ENCODE results near the gene MINAR1.

The MINAR1 gene

DNA sequence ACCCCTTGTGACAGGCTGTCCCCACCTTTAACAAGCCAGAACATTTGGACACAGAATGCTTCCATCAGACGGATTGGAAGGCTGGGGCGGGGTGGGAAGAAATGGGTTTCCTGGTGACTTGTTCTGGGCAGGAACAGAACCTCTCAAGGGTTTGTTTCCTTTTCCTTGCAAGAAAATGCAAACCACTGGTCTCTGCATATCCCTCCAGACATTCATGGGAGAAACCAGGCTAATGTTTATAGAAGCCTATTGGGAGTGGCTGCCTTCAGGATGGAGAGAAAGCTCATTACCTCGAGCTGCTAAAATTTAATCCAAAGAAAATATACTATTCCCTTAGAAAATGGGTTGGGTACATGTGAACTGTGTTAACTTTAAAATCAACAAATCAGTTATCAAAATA lies 21.9 kb downstream of the MINAR1 start:
- no peaks in the 10 kb centered on the region for H3K4me1 ChIP-seq (ENCODE audit: insufficient read depth, low read length)
- H3K27me3 ChIP-seq (ENCODE audit: insufficient read depth, low read length) = no peaks in the 10 kb centered on the region
- H3K36me3 ChIP-seq (ENCODE audit: insufficient read depth, low read depth, low read length) = no peaks in the 10 kb centered on the region
- no peak overlapping the region for H3K27ac ChIP-seq (ENCODE audit: low read length)
- H3K9ac ChIP-seq (ENCODE audit: low read depth, low read length) = no peak overlapping the region
- H3K9me3 ChIP-seq (ENCODE audit: insufficient read depth, low read depth, low read length) = no peaks in the 10 kb centered on the region
- H3K4me3 ChIP-seq (ENCODE audit: low read length) = no peak overlapping the region

DNA sequence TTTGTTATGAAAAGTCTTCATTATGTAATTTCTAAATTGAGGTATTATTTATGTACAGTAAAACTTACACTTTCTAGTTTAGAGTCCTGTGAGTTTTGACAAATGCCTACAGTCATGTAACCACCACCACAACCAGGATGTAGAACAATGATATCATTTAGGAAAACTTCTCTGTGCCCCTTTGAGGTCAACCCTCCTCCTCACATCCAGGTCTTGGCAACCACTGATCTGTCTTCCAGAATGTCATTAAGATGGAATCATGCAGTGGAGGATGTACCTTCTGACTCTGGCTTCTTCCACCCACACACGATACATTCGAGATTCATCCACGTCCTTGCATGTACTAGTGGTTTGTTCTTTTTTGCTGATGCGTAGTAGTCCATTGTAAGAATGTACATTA lies 23.2 kb downstream of the MINAR1 start:
- H3K27ac ChIP-seq (ENCODE audit: low read length) = no peak overlapping the region
- H3K27me3 ChIP-seq (ENCODE audit: insufficient read depth, low read length) = no peaks in the 10 kb centered on the region
- no peaks in the 10 kb centered on the region for H3K9me3 ChIP-seq (ENCODE audit: insufficient read depth, low read depth, low read length)
- no peak overlapping the region for H3K4me3 ChIP-seq (ENCODE audit: low read length)
- H3K36me3 ChIP-seq (ENCODE audit: insufficient read depth, low read depth, low read length) = no peaks in the 10 kb centered on the region
- no peak overlapping the region for H3K9ac ChIP-seq (ENCODE audit: low read depth, low read length)
- H3K4me1 ChIP-seq (ENCODE audit: insufficient read depth, low read length) = no peaks in the 10 kb centered on the region

- Histone ChIP-seq H3K9me3 (ENCODE audit: insufficient read depth, low read depth, low read length) (no peaks in the 10 kb centered on the region), H3K4me3 (ENCODE audit: low read length) (no peak overlapping the region), H3K9ac (ENCODE audit: low read depth, low read length) (no peak overlapping the region), H3K4me1 (ENCODE audit: insufficient read depth, low read length) (no peaks in the 10 kb centered on the region), H3K36me3 (ENCODE audit: insufficient read depth, low read depth, low read length) (no peaks in the 10 kb centered on the region), H3K27me3 (ENCODE audit: insufficient read depth, low read length) (no peaks in the 10 kb centered on the region), H3K27ac (ENCODE audit: low read length) (no peak overlapping the region)
Measured at GRCh38 chr15:79455943-79456342, 23.8 kb downstream of the MINAR1 start.

DNA sequence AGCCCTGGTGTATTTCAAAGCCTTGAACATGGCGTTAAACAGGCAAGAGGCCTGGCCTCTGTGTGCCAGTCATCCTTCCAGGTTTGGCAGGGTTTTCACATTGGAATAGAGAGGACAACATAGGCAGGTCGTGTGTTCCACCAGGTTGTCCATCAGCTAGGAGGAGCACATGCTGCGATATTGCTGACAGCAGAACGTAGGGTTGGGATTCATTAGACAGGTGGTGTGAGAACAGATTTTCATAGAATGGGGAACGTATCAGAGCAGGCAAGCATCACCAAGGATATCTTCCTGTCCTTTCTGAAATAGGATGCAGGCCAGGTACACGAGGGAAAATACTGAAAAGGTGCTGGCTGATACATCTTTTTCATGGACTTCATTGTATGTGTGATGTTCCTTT lies 26.4 kb downstream of the MINAR1 start:
- Histone ChIP-seq H3K4me3 (ENCODE audit: low read length) (no peak overlapping the region), H3K4me1 (ENCODE audit: insufficient read depth, low read length) (no peaks in the 10 kb centered on the region), H3K9ac (ENCODE audit: low read depth, low read length) (no peak overlapping the region), H3K27me3 (ENCODE audit: insufficient read depth, low read length) (no peaks in the 10 kb centered on the region), H3K27ac (ENCODE audit: low read length) (no peak overlapping the region), H3K9me3 (ENCODE audit: insufficient read depth, low read depth, low read length) (no peaks in the 10 kb centered on the region), H3K36me3 (ENCODE audit: insufficient read depth, low read depth, low read length) (no peaks in the 10 kb centered on the region)

DNA sequence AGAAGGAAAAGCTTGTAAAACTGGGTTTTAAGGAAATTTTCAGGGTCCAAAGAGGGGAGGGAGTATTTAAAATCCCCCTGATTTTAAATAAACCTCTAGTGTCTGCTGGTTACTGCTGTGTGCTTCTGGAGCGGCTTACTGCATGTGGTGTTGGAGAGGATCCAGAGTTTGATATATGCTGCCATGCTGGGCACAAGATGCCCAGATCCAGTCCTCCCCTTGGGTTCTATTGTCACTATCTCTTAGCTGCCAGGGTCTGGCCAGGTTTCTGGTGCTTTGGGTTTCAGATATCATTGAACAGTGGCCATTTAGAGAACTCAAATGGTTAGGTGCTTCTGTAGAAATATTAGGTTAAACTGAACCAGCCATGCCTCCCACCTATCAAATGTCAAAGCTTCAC lies 27.5 kb downstream of the MINAR1 start:
- no peak overlapping the region for H3K9ac ChIP-seq (ENCODE audit: low read depth, low read length)

DNA sequence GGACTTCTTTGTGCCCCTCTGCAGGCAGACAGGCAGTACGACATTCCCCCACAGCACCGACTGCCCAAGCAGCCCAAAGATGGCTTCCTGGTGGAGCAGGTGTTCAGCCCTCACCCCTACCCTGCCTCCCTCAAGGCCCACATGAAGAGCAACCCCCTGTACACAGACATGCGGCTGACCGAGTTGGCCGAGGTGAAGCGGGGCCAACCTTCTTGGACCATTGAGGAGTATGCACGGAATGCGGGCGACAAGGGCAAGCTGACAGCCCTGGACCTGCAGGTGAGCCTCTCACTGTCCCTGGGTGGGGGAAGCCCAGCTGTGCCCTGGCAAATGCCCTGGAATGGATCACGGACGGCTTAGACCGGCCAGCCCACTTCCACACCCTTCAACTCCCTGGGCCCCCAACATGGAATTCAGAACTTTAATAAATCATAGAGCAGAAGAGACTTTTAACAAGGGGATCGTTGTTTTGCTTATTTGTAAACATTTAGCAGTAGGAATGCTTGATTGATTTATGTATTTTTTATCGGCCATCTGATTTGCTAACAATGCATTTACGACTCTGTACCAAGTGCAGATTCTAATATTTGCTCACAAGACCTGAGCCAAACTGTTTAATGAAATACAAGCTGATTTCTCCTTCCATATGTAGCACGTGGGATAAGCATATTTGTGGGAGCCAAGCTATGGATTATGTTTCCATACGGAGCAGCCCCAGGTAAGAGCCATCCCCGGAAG lies 31.1 kb downstream of the MINAR1 start:
- Histone ChIP-seq H3K9ac (ENCODE audit: low read depth, low read length) (no peak overlapping the region), H3K4me3 (ENCODE audit: low read length) (no peak overlapping the region), H3K4me1 (ENCODE audit: insufficient read depth, low read length) (no peaks in the 10 kb centered on the region)

More for the DNA sequence above, 27.5 kb downstream of the MINAR1 start:
- Histone ChIP-seq H3K4me3 (ENCODE audit: low read length) (no peak overlapping the region), H3K4me1 (ENCODE audit: insufficient read depth, low read length) (no peaks in the 10 kb centered on the region), H3K36me3 (ENCODE audit: insufficient read depth, low read depth, low read length) (no peaks in the 10 kb centered on the region), H3K9me3 (ENCODE audit: insufficient read depth, low read depth, low read length) (no peaks in the 10 kb centered on the region), H3K27me3 (ENCODE audit: insufficient read depth, low read length) (no peaks in the 10 kb centered on the region), H3K27ac (ENCODE audit: low read length) (no peak overlapping the region)

GRCh38 chr15:79463781-79464270 lies 31.7 kb downstream of the MINAR1 start:
- H3K4me1 ChIP-seq (ENCODE audit: insufficient read depth, low read length) = no peaks in the 10 kb centered on the region
- no peak overlapping the region for H3K27ac ChIP-seq (ENCODE audit: low read length)
- H3K9me3 ChIP-seq (ENCODE audit: insufficient read depth, low read depth, low read length) = no peaks in the 10 kb centered on the region
- no peak overlapping the region for H3K9ac ChIP-seq (ENCODE audit: low read depth, low read length)
- no peaks in the 10 kb centered on the region for H3K36me3 ChIP-seq (ENCODE audit: insufficient read depth, low read depth, low read length)
- no peak overlapping the region for H3K4me3 ChIP-seq (ENCODE audit: low read length)
- H3K27me3 ChIP-seq (ENCODE audit: insufficient read depth, low read length) = no peaks in the 10 kb centered on the region

More for the DNA sequence above, 31.1 kb downstream of the MINAR1 start:
- Histone ChIP-seq H3K27me3 (ENCODE audit: insufficient read depth, low read length) (no peaks in the 10 kb centered on the region), H3K9me3 (ENCODE audit: insufficient read depth, low read depth, low read length) (no peaks in the 10 kb centered on the region), H3K27ac (ENCODE audit: low read length) (no peak overlapping the region), H3K36me3 (ENCODE audit: insufficient read depth, low read depth, low read length) (no peaks in the 10 kb centered on the region)

DNA sequence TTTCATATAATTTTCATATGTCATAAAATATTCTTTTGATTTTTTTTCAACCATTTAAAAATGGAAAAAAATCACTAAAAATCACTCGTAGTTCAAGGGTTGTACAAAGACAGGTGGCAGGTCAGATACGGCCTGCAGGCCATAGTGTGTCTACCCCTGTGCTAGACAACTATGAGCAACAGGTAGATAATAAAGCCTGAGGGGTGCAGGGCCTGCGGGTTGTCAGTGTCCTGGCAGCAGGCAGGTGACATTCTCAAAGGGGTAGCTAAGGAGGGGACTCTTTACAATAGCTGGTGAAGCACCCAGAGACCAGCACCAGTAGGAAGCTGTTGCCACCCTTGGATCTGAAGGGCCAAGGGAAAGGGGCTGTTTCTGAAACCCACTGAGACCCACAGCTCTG lies 34.4 kb downstream of the MINAR1 start:
- H3K9me3 ChIP-seq (ENCODE audit: insufficient read depth, low read depth, low read length) = no peaks in the 10 kb centered on the region
- H3K27me3 ChIP-seq (ENCODE audit: insufficient read depth, low read length) = no peaks in the 10 kb centered on the region
- H3K27ac ChIP-seq (ENCODE audit: low read length) = no peak overlapping the region
- H3K4me3 ChIP-seq (ENCODE audit: low read length) = no peak overlapping the region
- no peaks in the 10 kb centered on the region for H3K36me3 ChIP-seq (ENCODE audit: insufficient read depth, low read depth, low read length)
- H3K9ac ChIP-seq (ENCODE audit: low read depth, low read length) = no peak overlapping the region
- H3K4me1 ChIP-seq (ENCODE audit: insufficient read depth, low read length) = no peaks in the 10 kb centered on the region

GRCh38 chr15:79467865-79468586 lies 35.9 kb downstream of the MINAR1 start:
- no peak overlapping the region for H3K9ac ChIP-seq (ENCODE audit: low read depth, low read length)
- no peak overlapping the region for H3K27ac ChIP-seq (ENCODE audit: low read length)
- H3K4me1 ChIP-seq (ENCODE audit: insufficient read depth, low read length) = no peaks in the 10 kb centered on the region
- no peaks in the 10 kb centered on the region for H3K9me3 ChIP-seq (ENCODE audit: insufficient read depth, low read depth, low read length)
- no peaks in the 10 kb centered on the region for H3K27me3 ChIP-seq (ENCODE audit: insufficient read depth, low read length)
- H3K4me3 ChIP-seq (ENCODE audit: low read length) = no peak overlapping the region
- H3K36me3 ChIP-seq (ENCODE audit: insufficient read depth, low read depth, low read length) = no peaks in the 10 kb centered on the region

- Histone ChIP-seq H3K27me3 (ENCODE audit: insufficient read depth, low read length) (no peaks in the 10 kb centered on the region), H3K9ac (ENCODE audit: low read depth, low read length) (no peak overlapping the region), H3K9me3 (ENCODE audit: insufficient read depth, low read depth, low read length) (no peaks in the 10 kb centered on the region), H3K4me3 (ENCODE audit: low read length) (no peak overlapping the region), H3K36me3 (ENCODE audit: insufficient read depth, low read depth, low read length) (no peaks in the 10 kb centered on the region), H3K27ac (ENCODE audit: low read length) (no peak overlapping the region), H3K4me1 (ENCODE audit: insufficient read depth, low read length) (no peaks in the 10 kb centered on the region)
Measured at GRCh38 chr15:79472446-79472845, 40.3 kb downstream of the MINAR1 start.

- no peaks in the 10 kb centered on the region for H3K36me3 ChIP-seq (ENCODE audit: insufficient read depth, low read depth, low read length)
- H3K9me3 ChIP-seq (ENCODE audit: insufficient read depth, low read depth, low read length) = no peaks in the 10 kb centered on the region
- H3K27ac ChIP-seq (ENCODE audit: low read length) = no peak overlapping the region
- no peak overlapping the region for H3K9ac ChIP-seq (ENCODE audit: low read depth, low read length)
- no peak overlapping the region for H3K4me3 ChIP-seq (ENCODE audit: low read length)
- no peaks in the 10 kb centered on the region for H3K27me3 ChIP-seq (ENCODE audit: insufficient read depth, low read length)
- H3K4me1 ChIP-seq (ENCODE audit: insufficient read depth, low read length) = no peaks in the 10 kb centered on the region
Measured at GRCh38 chr15:79474252-79474651, 42.1 kb downstream of the MINAR1 start.

- H3K9ac ChIP-seq (ENCODE audit: low read depth, low read length) = no peak overlapping the region
Measured at GRCh38 chr15:79475306-79475705, 43.2 kb downstream of the MINAR1 start.

More at GRCh38 chr15:79475306-79475705, 43.2 kb downstream of the MINAR1 start:
- Histone ChIP-seq H3K27me3 (ENCODE audit: insufficient read depth, low read length) (no peaks in the 10 kb centered on the region), H3K9me3 (ENCODE audit: insufficient read depth, low read depth, low read length) (no peaks in the 10 kb centered on the region), H3K4me3 (ENCODE audit: low read length) (no peak overlapping the region), H3K4me1 (ENCODE audit: insufficient read depth, low read length) (no peaks in the 10 kb centered on the region), H3K27ac (ENCODE audit: low read length) (no peak overlapping the region), H3K36me3 (ENCODE audit: insufficient read depth, low read depth, low read length) (no peaks in the 10 kb centered on the region)

All from iPS-20b (cell line).